GM19324 (cell line): ENCODE data around the gene APOA5.
"Not testable (repeated sequence)": the region's sequence is repeated elsewhere in the genome, so short reads cannot be mapped to it uniquely, and the experiment has no call there.

Experiments
- ATAC-seq: cut with Tn5 transposase; IDR thresholded peaks from one replicate; pipeline ENCODE4 v1.9.1; 2021; ENCODE audit warnings: mild to moderate bottlenecking, moderate library complexity; ENCODE audit not compliant: unreplicated experiment, low FRiP score

The APOA5 gene

GRCh38 chr11:116801662-116802061, 10.0 kb upstream of the APOA5 start:
- ATAC-seq: not testable (repeated sequence)

- ATAC-seq: no peak
Observed at GRCh38 chr11:116800610-116801009, 8.9 kb upstream of the APOA5 start.

GRCh38 chr11:116798368-116798767, 6.7 kb upstream of the APOA5 start:
- no peak for ATAC-seq

- ATAC-seq: no peak
Observed at GRCh38 chr11:116797816-116798215, 6.1 kb upstream of the APOA5 start.

GRCh38 chr11:116796548-116796947, 4.9 kb upstream of the APOA5 start:
- no peak for ATAC-seq

- ATAC-seq: no peak
Observed at GRCh38 chr11:116794851-116795250, 3.2 kb upstream of the APOA5 start.

GRCh38 chr11:116793772-116794097, 2.1 kb upstream of the APOA5 start:
- no peak for ATAC-seq

- ATAC-seq: no peak
Observed at GRCh38 chr11:116792869-116793771, 1.4 kb upstream of the APOA5 start.

GRCh38 chr11:116792144-116792868, 627 bp upstream of the APOA5 start:
- ATAC-seq: no peak

- no peak for ATAC-seq
Observed at GRCh38 chr11:116791002-116791812, 472 bp downstream of the APOA5 start.

- ATAC-seq: no peak
Observed at GRCh38 chr11:116790167-116791001, 1.3 kb downstream of the APOA5 start.

GRCh38 chr11:116788975-116789374, 2.7 kb downstream of the APOA5 start:
- no peak for ATAC-seq

- no peak for ATAC-seq
Observed at GRCh38 chr11:116788534-116788933, 3.1 kb downstream of the APOA5 start.

GRCh38 chr11:116787786-116788486, 3.7 kb downstream of the APOA5 start, which contains the start of gene ZPR1:
ZPR1 (minus strand) TSS chr11:116788023; CDS start chr11:116787990, 33 bp downstream.
- peak; percentile 73 for ATAC-seq

- ATAC-seq: no peak
Observed at GRCh38 chr11:116787436-116787785, 4.3 kb downstream of the APOA5 start.

- ATAC-seq: no peak
Observed at GRCh38 chr11:116786966-116787365, 4.7 kb downstream of the APOA5 start.

GRCh38 chr11:116786326-116786725, 5.4 kb downstream of the APOA5 start:
- ATAC-seq: no peak

- no peak for ATAC-seq
Observed at GRCh38 chr11:116782728-116783127, 9.0 kb downstream of the APOA5 start.

GRCh38 chr11:116778556-116778955, 13.1 kb downstream of the APOA5 start:
- no peak for ATAC-seq
